Measurements from ENCODE around the gene NMNAT2. TPM values are rescaled to one million over a fixed set of nuclear protein-coding genes. Genes with fewer than 3 reads are reported as not detected.

NMNAT2 gene
- total and polyA plus RNA-seq, 2 of the 4 experiments (the other 2 are of a cell fraction), result 0.36 to 2.4 TPM

- Histone ChIP-seq H2BK20ac (ENCODE audit: low read depth, low read length) (no peak overlapping the region), H3K9ac (ENCODE audit: low read depth, low read length) (no peak overlapping the region), H2BK15ac (ENCODE audit: low read depth, low read length) (no peak overlapping the region), H3K79me1 (ENCODE audit: low read depth in 1 of 2, low read length in 2 of 2) (no peaks in the 10 kb centered on the region), H3K27ac (ENCODE audit: insufficient read depth, low read length) (no peak overlapping the region), H3K18ac (ENCODE audit: low read depth, low read length) (no peak overlapping the region), H3K4me2 (ENCODE audit: low read depth, low read length) (no peak overlapping the region), H3K56ac (ENCODE audit: extremely low read depth, insufficient read depth, low read length) (no peak overlapping the region), H4K91ac (ENCODE audit: insufficient read depth, low read depth, low read length) (no peak overlapping the region), H3K14ac (replicated peaks; ENCODE audit: low read depth, low read length) (no peak overlapping the region), H4K5ac (ENCODE audit: low read depth, low read length) (no peak overlapping the region), H3K4me1 (ENCODE audit: control insufficient read depth, insufficient read depth, low read length) (peaks cover 2% of the 10 kb centered on the region; the same call in 1 of the 2 replicates), H2BK5ac (ENCODE audit: low read depth, low read length, poor library complexity, severe bottlenecking) (no peak overlapping the region), H2BK120ac (ENCODE audit: low read depth, low read length) (no peak overlapping the region), H4K20me1 (ENCODE audit: insufficient read depth, low read length) (no peaks in the 10 kb centered on the region), H3K36me3 (ENCODE audit: control insufficient read depth, insufficient read depth, low read length) (no peaks in the 10 kb centered on the region), H3K4me3 (ENCODE audit: insufficient read depth, low read depth, low read length) (no peak overlapping the region), H2AFZ (replicated peaks; ENCODE audit: low read length, poor library complexity) (no peak overlapping the region), H3K27me3 (ENCODE audit: control insufficient read depth, insufficient read depth, low read length) (no peaks in the 10 kb centered on the region), H3K9me1 (ENCODE audit: insufficient read depth, low read length) (peaks cover 2% of the 10 kb centered on the region; the same call in 1 of the 2 replicates), H3K9me3 (ENCODE audit: control insufficient read depth, insufficient read depth, low read length) (no peaks in the 10 kb centered on the region), H2AK5ac (ENCODE audit: low read depth, low read length) (no peak overlapping the region), H3K4ac (ENCODE audit: low read depth, low read length) (no peak overlapping the region; the same call in 1 of the 2 replicates), H2AK9ac (replicated peaks; ENCODE audit: low read depth, low read length, poor library complexity) (no peak overlapping the region), H3K23ac (ENCODE audit: low read depth, low read length) (no peak overlapping the region), H4K8ac (ENCODE audit: low read depth in 2 of 2, low read length in 2 of 2) (no peak overlapping the region)
- DNase-seq (no peak), ATAC-seq (ENCODE audit: low read depth) (no peak)
- TF ChIP-seq RFX5 (IDR thresholded peaks at IDR 0.05; ENCODE audit: low read depth, low read length) (no peak), USF2 (IDR thresholded peaks at IDR 0.05; ENCODE audit: low read depth, low read length) (no peak), CTCF (conservative IDR thresholded peaks at IDR 0.05; ENCODE audit: low read depth, low read length) (no peak), CHD1 (IDR thresholded peaks at IDR 0.05; ENCODE audit: low read depth, low read length) (no peak), BHLHE40 (IDR thresholded peaks at IDR 0.05; ENCODE audit: low read depth, low read length) (no peak), NFE2L2 (IDR thresholded peaks at IDR 0.05; ENCODE audit: low read depth, low read length) (no peak), POLR2A (IDR thresholded peaks at IDR 0.05; ENCODE audit: low read depth, low read length) (no peak), MAFK (IDR thresholded peaks at IDR 0.05; ENCODE audit: low read depth, low read length) (no peak), RCOR1 (IDR thresholded peaks at IDR 0.05; ENCODE audit: insufficient replicate concordance, low read length) (no peak), SMC3 (IDR thresholded peaks at IDR 0.05; ENCODE audit: low read depth, low read length) (no peak), ELK1 (IDR thresholded peaks at IDR 0.05; ENCODE audit: borderline replicate concordance, low read depth, low read length) (no peak), FOS (IDR thresholded peaks at IDR 0.05; ENCODE audit: low read depth, low read length) (no peak), RAD21 (IDR thresholded peaks at IDR 0.05; ENCODE audit: low read length) (no peak), MAZ (IDR thresholded peaks at IDR 0.05; ENCODE audit: borderline replicate concordance, low read depth, low read length) (no peak), CEBPB (IDR thresholded peaks at IDR 0.05; ENCODE audit: low read depth, low read length) (no peak), MXI1 (IDR thresholded peaks at IDR 0.05; ENCODE audit: borderline replicate concordance, low read depth, low read length) (no peak)
- BruUV-seq (replicated peaks), result no TSS peak
- POLR2A ChIA-PET (ENCODE audit: unreplicated experiment), result no interaction called here
- dilution Hi-C loops (cut with HindIII; ENCODE audit: low sequenced_read_pairs, unreplicated experiment), result no loop called here
- in situ Hi-C loops (cut with MboI; ENCODE audit: low sequenced_read_pairs), result loop anchor here (25.0 kb wide), 1 partner anchor 264 kb away; the partner anchor contains the start of gene SHCBP1L
- no CpG with 5 or more reads among the region's 4 CpGs for WGBS, 2 experiments (ENCODE audit: extremely low coverage in 2 of 2, insufficient read length in 1 of 2)
- CTCF ChIA-PET, result interaction anchor here (1.8 kb wide), 1 partner anchor 9 kb away, joined by 8 read pairs; no protein-coding TSS in a partner anchor
- intact Hi-C loops (cut with micrococcal nuclease), result no loop called here
Measured at GRCh38 chr1:183226361-183226760, 191.8 kb downstream of the NMNAT2 start.

All from IMR-90 (cell line).